HG03354 (cell line): ENCODE data around the gene TOR4A.

Experiments used
- ATAC-seq: cut with Tn5 transposase; IDR thresholded peaks from one replicate; pipeline ENCODE4 v1.9.1; 2021; ENCODE audit warnings: mild to moderate bottlenecking; ENCODE audit not compliant: unreplicated experiment, poor library complexity, severe bottlenecking

The TOR4A gene

GRCh38 chr9:137303893-137304382, 26.4 kb downstream of the TOR4A start:
- ATAC-seq: no peak

- no peak for ATAC-seq
Measured at GRCh38 chr9:137304383-137305059, 27.0 kb downstream of the TOR4A start.

- no peak for ATAC-seq
Measured at GRCh38 chr9:137305060-137305797, 27.7 kb downstream of the TOR4A start.

- ATAC-seq: no peak
Measured at GRCh38 chr9:137305798-137306065, 28.2 kb downstream of the TOR4A start.

- no peak for ATAC-seq
Measured at GRCh38 chr9:137306066-137306849, 28.7 kb downstream of the TOR4A start.

- no peak for ATAC-seq
Measured at GRCh38 chr9:137306850-137307254, 29.3 kb downstream of the TOR4A start.

GRCh38 chr9:137307255-137308056, 29.9 kb downstream of the TOR4A start:
- ATAC-seq: no peak

GRCh38 chr9:137308057-137308619, 30.6 kb downstream of the TOR4A start:
- no peak for ATAC-seq

- no peak for ATAC-seq
Measured at GRCh38 chr9:137309368-137310188, 32.1 kb downstream of the TOR4A start.

- ATAC-seq: no peak
Measured at GRCh38 chr9:137310189-137311052, 32.9 kb downstream of the TOR4A start.

- no peak for ATAC-seq
Measured at GRCh38 chr9:137311171-137311985, 33.9 kb downstream of the TOR4A start.

- no peak for ATAC-seq
Measured at GRCh38 chr9:137311986-137312851, 34.7 kb downstream of the TOR4A start.

GRCh38 chr9:137312852-137313325, 35.4 kb downstream of the TOR4A start:
- ATAC-seq: no peak

- no peak for ATAC-seq
Measured at GRCh38 chr9:137313326-137313936, 35.9 kb downstream of the TOR4A start.

- ATAC-seq: no peak
Measured at GRCh38 chr9:137313956-137314560, 36.5 kb downstream of the TOR4A start.
